K562 (cell line): ENCODE measurements around the gene TRERF1. TPM values are rescaled to one million over a fixed set of nuclear protein-coding genes. Genes with fewer than 3 reads are reported as not detected.

Experiments used
- ATAC-seq: fragments of 200-7000 bp; cut with Tn5 transposase; 3 replicates; pipeline ENCODE4 v1.9.1; 2020; ENCODE audit warnings: moderate library complexity
- BruUV-seq: library from RNA; stranded (reverse); fragments of 400-500 nt; replicated peaks from 2 replicates; lab custom pipeline; 2021; lab: Mats Ljungman, UMichigan
- CTCF ChIA-PET: fragments of 300-600 bp; formaldehyde crosslinking; extraction: SDS; loops from one replicate; lab custom pipeline; 2021; ENCODE audit warnings: low intra/inter-chr PET ratio; lab: Yijun Ruan, JAX
- POLR2A ChIA-PET: fragments of 300-600, 350-650 bp; sonication (Branson Sonifier 250); formaldehyde crosslinking; extraction: SDS; loops from one replicate; lab custom pipeline; 2021; ENCODE audit warnings: antibody characterized with exemption, inconsistent platforms; lab: Yijun Ruan, JAX
- DNase-seq, 4 experiments: peaks; one replicate each; pipeline versions ENCODE4 v3.0.0 to v3.0.0-alpha.2; 2011 to 2018; ENCODE audit warnings: low spot score in 3 of 4, mixed read lengths in 3 of 4; ENCODE audit errors: extremely low read depth in 1 of 4
- FAIRE-seq: peaks from 2 replicates; lab custom pipeline; 2011; peaks lifted over from hg19 to GRCh38; lab: Jason Lieb, UNC
- H2AFZ ChIP-seq: 2 replicates; pipeline ENCODE4 v1.6.0; 2011; ENCODE audit warnings: low read depth, low read length, control low read depth, inconsistent platforms
- H3K27ac ChIP-seq: fragments of 200-600 bp; 3 replicates; pipeline ENCODE4 v1.8.0; 2011; ENCODE audit warnings: low read depth, mild to moderate bottlenecking, control low read depth, inconsistent platforms, low read length, moderate library complexity, mixed read lengths; ENCODE audit errors: extremely low read depth
- H3K27me3 ChIP-seq, 2 experiments: fragments of 300-600 bp in 1 of 2; 2 replicates in 1 of 2; 3 replicates in 1 of 2; pipeline versions ENCODE4 v1.6.0 to v1.8.0; 2011; ENCODE audit warnings: inconsistent platforms in 2 of 2, low read length in 2 of 2, mild to moderate bottlenecking in 1 of 2, mixed read lengths in 1 of 2, moderate library complexity in 1 of 2; ENCODE audit not compliant: control insufficient read depth in 2 of 2, insufficient read depth in 2 of 2
- H3K36me3 ChIP-seq: fragments of 300-600 bp; 3 replicates; pipeline ENCODE4 v1.8.0; 2011; ENCODE audit warnings: mild to moderate bottlenecking, low read length, inconsistent platforms; ENCODE audit not compliant: control insufficient read depth, insufficient read depth
- H3K4me1 ChIP-seq, 2 experiments: fragments of 200-600 bp in 1 of 2; replicated peaks in 1 of 2; 2 replicates in 1 of 2; 3 replicates in 1 of 2; pipeline versions ENCODE4 v1.5.1 to v1.8.0; 2011; ENCODE audit warnings: inconsistent platforms in 2 of 2, low read length in 2 of 2, mild to moderate bottlenecking in 1 of 2, mixed read lengths in 1 of 2, moderate library complexity in 1 of 2; ENCODE audit not compliant: control insufficient read depth in 2 of 2, insufficient read depth in 2 of 2
- H3K4me2 ChIP-seq: 2 replicates; pipeline ENCODE4 v1.6.1; 2011; ENCODE audit warnings: low read length, control low read depth, inconsistent platforms, mixed read lengths; ENCODE audit not compliant: insufficient read depth
- H3K4me3 ChIP-seq: fragments of 200-600 bp; sonication (generic), shearing (Covaris generic); 2 replicates; pipeline ENCODE4 v1.5.1; 2016; ENCODE audit warnings: control low read depth, inconsistent platforms
- H3K79me2 ChIP-seq: fragments of 200-600 bp; 3 replicates; pipeline ENCODE4 v1.8.0; 2011; ENCODE audit warnings: low read length, inconsistent platforms; ENCODE audit not compliant: control insufficient read depth, insufficient read depth
- H3K9ac ChIP-seq, 2 experiments: 2 replicates each; pipeline versions ENCODE4 v1.6.0 to v1.6.1; 2011; ENCODE audit warnings: low read depth in 2 of 2, low read length in 2 of 2, control low read depth in 1 of 2, inconsistent platforms in 1 of 2, mild to moderate bottlenecking in 1 of 2, mixed read lengths in 1 of 2; ENCODE audit not compliant: insufficient read depth in 1 of 2
- H3K9me1 ChIP-seq: one replicate; pipeline ENCODE4 v1.6.0; 2011; ENCODE audit warnings: inconsistent platforms, mild to moderate bottlenecking, low read length, moderate library complexity; ENCODE audit not compliant: control insufficient read depth, insufficient read depth
- H3K9me3 ChIP-seq: replicated peaks from 2 replicates; pipeline ENCODE4 v1.5.1; 2011; ENCODE audit warnings: low read depth, low read length, inconsistent platforms; ENCODE audit not compliant: control insufficient read depth, insufficient read depth
- H4K20me1 ChIP-seq: replicated peaks from 2 replicates; pipeline ENCODE4 v1.6.1; 2011; ENCODE audit warnings: low read length, inconsistent platforms, mixed read lengths; ENCODE audit not compliant: control insufficient read depth, insufficient read depth
- ELF4 ChIP-seq: fragments of 450-650 bp; formaldehyde crosslinking; IDR thresholded peaks from 2 replicates; pipeline ENCODE4 v1.4.0; 2022; ENCODE audit warnings: missing genetic modification characterization
- KLF16 ChIP-seq: IDR thresholded peaks from 2 replicates; pipeline ENCODE4 v1.6.1; 2016; ENCODE audit warnings: antibody characterized with exemption
- NCOA4 ChIP-seq: fragments of 450-650 bp; IDR thresholded peaks from 2 replicates; pipeline ENCODE4 v1.6.1; 2018; ENCODE audit warnings: mild to moderate bottlenecking; ENCODE audit not compliant: partially characterized antibody
- PHF8 ChIP-seq: fragments of 200-600 bp; sonication (generic); IDR thresholded peaks from 2 replicates; pipeline ENCODE4 v1.6.1; 2012; ENCODE audit warnings: mixed run types, mild to moderate bottlenecking, inconsistent platforms, low read length, moderate library complexity, borderline replicate concordance
- RFX1 ChIP-seq: fragments of 450-650 bp; IDR thresholded peaks from 2 replicates; pipeline ENCODE4 v1.6.1; 2016; ENCODE audit warnings: mild to moderate bottlenecking, moderate library complexity
- ZNF311 ChIP-seq: fragments of 250-450 bp; sonication (Bioruptor Pico); IDR thresholded peaks from 2 replicates; pipeline ENCODE4 v1.4.0; 2020; ENCODE audit warnings: mild to moderate bottlenecking, moderate library complexity
- ZNF780A ChIP-seq: fragments of 250-450 bp; sonication (Bioruptor Pico); IDR thresholded peaks from 2 replicates; pipeline ENCODE4 v1.5.0; 2021; ENCODE audit warnings: mild to moderate bottlenecking
- WGBS: fragments of 100-300 bp; shearing (Covaris generic); methylation state at CpG from one replicate; pipeline ENCODE4 v1.1.6; 2016; ENCODE audit warnings: low coverage, mixed read lengths; ENCODE audit not compliant: insufficient coverage; ENCODE audit errors: missing lambda C conversion rate; 5-methylcytosine and 5-hydroxymethylcytosine counted together
- in situ Hi-C: fragments of 300-500 bp; cut with MboI; formaldehyde crosslinking; loops from 4 replicates; pipeline ENCODE4 v1.15.0; 2018; ENCODE audit warnings: inconsistent platforms, mixed read lengths
- intact Hi-C: fragments of 100-400 bp; cut with micrococcal nuclease; formaldehyde crosslinking; loops from 2 replicates; pipeline ENCODE4 v1.14.2; 2022
- polyA plus RNA-seq, 8 experiments: library from polyadenylated mRNA; depleted of rRNA in 4 of 8; stranded (reverse) in 5 of 8; unstranded in 3 of 8; fragments of >200 nt; fragmentation: Nextera tagmentation in 2 of 8; fragmentation: Illumina TruSeq in 1 of 8; extraction: Ambion mirVana in 2 of 8; extraction: Trizol in 1 of 8; gene quantifications; 2 replicates each; pipeline versions ENCODE4 v1.2.1 to v1.2.3, GENCODE V29; 2011 to 2014; ENCODE audit warnings: inconsistent platforms in 1 of 8, missing spikeins in 1 of 8
- total RNA-seq, 7 experiments: library from RNA; depleted of rRNA in 6 of 7; stranded (reverse); fragments of >200 nt in 6 of 7; fragmentation: Illumina TruSeq in 2 of 7; extraction: Trizol in 2 of 7; gene quantifications; 2 replicates each; pipeline versions ENCODE4 v1.2.1 to v1.2.3, GENCODE V29; 2011 to 2021; ENCODE audit warnings: low replicate concordance in 1 of 7

The TRERF1 gene
- total and polyA plus RNA-seq, 9 of the 15 experiments (the other 6 are each of a cell fraction or from before 2014, with no cell fraction given) = 0.04 to 0.20 (median 0.07) TPM; not detected in 3

- TF ChIP-seq RFX1 = no peak
- TF ChIP-seq KLF16 = no peak
- no peak for TF ChIP-seq NCOA4
Observed at GRCh38 chr6:42391441-42391840, 60.3 kb downstream of the TRERF1 start (continued).

GRCh38 chr6:42390228-42390934, 61.3 kb downstream of the TRERF1 start:
- Histone ChIP-seq H3K4me3 (no peak overlapping the region), H3K27ac (no peak overlapping the region), H3K36me3 (no peaks in the 10 kb centered on the region), H3K4me1 (no peaks in the 10 kb centered on the region), H4K20me1 (no peaks in the 10 kb centered on the region), H3K9me3 (no peaks in the 10 kb centered on the region), H3K9ac (no peak overlapping the region), H3K4me2 (no peak overlapping the region), H3K79me2 (no peaks in the 10 kb centered on the region), H3K9me1 (no peaks in the 10 kb centered on the region), H2AFZ (no peak overlapping the region), H3K27me3 (peaks cover 48 to 68% of the 10 kb centered on the region in 2 experiments; a peak in 4 of 5 replicates)
- 16% methylated on average over 17 of the region's 17 CpGs for WGBS
- FAIRE-seq (no peak), ATAC-seq (no peak), DNase-seq (no peak)
- ChIA-PET CTCF (no interaction called here), POLR2A (interaction anchor here (1.2 to 1.9 kb wide), 3 partner anchors 12 to 30 kb away, joined by 3 to 6 read pairs (median 3); no protein-coding TSS in a partner anchor)
- in situ Hi-C loops = no loop called here
- intact Hi-C loops = no loop called here
- no TSS peak for BruUV-seq
- TF ChIP-seq PHF8 = no peak
- no peak for TF ChIP-seq ZNF311 (CRISPR knock-in tag)
- TF ChIP-seq ZNF780A (CRISPR knock-in tag) = no peak
- no peak for TF ChIP-seq ELF4 (CRISPR knock-in tag)
